ENCODE data around the gene CALML5. TPM values are rescaled to one million over a fixed set of nuclear protein-coding genes. Genes with fewer than 3 reads are reported as not detected.

Gene CALML5
- polyA plus RNA-seq, 1 donor from 2014 or later, result not detected

DNA sequence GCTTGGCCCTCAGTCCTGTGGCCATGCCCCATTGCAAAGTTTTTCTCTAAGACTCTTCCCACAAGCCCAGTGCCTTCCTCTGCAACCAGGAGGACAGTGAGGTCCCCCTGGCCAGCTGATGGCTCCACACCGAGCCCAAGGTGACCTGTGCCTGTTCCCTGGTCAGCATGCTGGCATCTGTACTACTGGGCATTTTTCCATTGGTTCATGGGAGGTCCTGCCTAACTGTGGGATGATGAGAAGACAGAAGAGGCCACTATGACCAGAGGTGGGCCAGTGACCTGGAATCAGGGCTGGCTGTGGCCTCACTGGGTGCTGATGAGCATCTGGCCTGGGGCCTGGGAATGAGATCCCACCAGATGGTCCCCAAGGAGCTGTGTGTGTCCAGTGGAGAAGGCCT, 45.6 kb upstream of the CALML5 start:
- TF ChIP-seq SMC3 (conservative IDR thresholded peaks at IDR 0.05; ENCODE audit: poor library complexity) (no peak), MXI1 (conservative IDR thresholded peaks at IDR 0.05; ENCODE audit: poor library complexity, severe bottlenecking) (no peak), POLR2AphosphoS5 (IDR thresholded peaks at IDR 0.05) (no peak), RAD21 (conservative IDR thresholded peaks at IDR 0.05) (no peak), TAF1 (IDR thresholded peaks at IDR 0.05; ENCODE audit: low read depth) (no peak), EZH2 (IDR thresholded peaks at IDR 0.05; ENCODE audit: borderline replicate concordance, insufficient read depth, low read length, poor library complexity, severe bottlenecking) (no peak), EP300 (conservative IDR thresholded peaks at IDR 0.05; ENCODE audit: poor library complexity, severe bottlenecking) (no peak)
- TF ChIP-seq, protein P1, sequence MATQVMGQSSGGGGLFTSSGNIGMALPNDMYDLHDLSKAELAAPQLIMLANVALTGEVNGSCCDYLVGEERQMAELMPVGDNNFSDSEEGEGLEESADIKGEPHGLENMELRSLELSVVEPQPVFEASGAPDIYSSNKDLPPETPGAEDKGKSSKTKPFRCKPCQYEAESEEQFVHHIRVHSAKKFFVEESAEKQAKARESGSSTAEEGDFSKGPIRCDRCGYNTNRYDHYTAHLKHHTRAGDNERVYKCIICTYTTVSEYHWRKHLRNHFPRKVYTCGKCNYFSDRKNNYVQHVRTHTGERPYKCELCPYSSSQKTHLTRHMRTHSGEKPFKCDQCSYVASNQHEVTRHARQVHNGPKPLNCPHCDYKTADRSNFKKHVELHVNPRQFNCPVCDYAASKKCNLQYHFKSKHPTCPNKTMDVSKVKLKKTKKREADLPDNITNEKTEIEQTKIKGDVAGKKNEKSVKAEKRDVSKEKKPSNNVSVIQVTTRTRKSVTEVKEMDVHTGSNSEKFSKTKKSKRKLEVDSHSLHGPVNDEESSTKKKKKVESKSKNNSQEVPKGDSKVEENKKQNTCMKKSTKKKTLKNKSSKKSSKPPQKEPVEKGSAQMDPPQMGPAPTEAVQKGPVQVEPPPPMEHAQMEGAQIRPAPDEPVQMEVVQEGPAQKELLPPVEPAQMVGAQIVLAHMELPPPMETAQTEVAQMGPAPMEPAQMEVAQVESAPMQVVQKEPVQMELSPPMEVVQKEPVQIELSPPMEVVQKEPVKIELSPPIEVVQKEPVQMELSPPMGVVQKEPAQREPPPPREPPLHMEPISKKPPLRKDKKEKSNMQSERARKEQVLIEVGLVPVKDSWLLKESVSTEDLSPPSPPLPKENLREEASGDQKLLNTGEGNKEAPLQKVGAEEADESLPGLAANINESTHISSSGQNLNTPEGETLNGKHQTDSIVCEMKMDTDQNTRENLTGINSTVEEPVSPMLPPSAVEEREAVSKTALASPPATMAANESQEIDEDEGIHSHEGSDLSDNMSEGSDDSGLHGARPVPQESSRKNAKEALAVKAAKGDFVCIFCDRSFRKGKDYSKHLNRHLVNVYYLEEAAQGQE (IDR thresholded peaks at IDR 0.05; ENCODE audit: borderline replicate concordance), result no peak
- TF ChIP-seq, protein P2, sequence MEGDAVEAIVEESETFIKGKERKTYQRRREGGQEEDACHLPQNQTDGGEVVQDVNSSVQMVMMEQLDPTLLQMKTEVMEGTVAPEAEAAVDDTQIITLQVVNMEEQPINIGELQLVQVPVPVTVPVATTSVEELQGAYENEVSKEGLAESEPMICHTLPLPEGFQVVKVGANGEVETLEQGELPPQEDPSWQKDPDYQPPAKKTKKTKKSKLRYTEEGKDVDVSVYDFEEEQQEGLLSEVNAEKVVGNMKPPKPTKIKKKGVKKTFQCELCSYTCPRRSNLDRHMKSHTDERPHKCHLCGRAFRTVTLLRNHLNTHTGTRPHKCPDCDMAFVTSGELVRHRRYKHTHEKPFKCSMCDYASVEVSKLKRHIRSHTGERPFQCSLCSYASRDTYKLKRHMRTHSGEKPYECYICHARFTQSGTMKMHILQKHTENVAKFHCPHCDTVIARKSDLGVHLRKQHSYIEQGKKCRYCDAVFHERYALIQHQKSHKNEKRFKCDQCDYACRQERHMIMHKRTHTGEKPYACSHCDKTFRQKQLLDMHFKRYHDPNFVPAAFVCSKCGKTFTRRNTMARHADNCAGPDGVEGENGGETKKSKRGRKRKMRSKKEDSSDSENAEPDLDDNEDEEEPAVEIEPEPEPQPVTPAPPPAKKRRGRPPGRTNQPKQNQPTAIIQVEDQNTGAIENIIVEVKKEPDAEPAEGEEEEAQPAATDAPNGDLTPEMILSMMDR (IDR thresholded peaks at IDR 0.05; ENCODE audit: poor library complexity, severe bottlenecking), result no peak
- no peaks in the 10 kb centered on the region for H3K79me2 ChIP-seq (replicated peaks; ENCODE audit: insufficient read depth, low read length)

DNA sequence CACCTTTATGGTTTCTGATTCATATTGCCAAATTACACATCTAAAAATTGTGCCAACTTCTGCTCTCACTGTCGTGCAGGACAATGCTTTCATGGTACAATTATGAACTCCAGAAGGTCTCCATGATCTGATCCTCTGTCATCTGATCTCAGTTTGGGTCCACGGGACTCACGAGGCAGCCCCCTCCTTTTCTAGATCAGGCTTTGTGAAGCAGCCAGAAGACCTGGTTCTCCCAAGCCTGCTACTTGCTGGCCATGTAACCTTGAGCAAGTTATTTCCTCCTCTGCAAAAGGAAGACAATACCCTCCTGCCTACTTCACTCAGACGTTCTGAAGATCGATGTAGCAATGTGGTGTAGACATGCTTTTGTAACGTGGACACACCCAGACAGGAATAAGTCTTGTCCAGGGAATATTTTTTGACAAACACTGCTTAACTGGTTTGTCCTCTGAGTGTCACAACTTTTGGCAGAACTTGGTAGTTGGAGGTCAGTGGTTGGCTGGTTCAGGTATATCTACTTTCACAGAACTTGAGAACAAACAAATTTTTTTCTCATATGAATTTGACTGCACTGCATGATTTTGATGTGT, 44.9 kb upstream of the CALML5 start:
- H3K9ac ChIP-seq (ENCODE audit: low read length), result no peak overlapping the region
- no peaks in the 10 kb centered on the region for H4K20me1 ChIP-seq (ENCODE audit: insufficient read depth)
- H3K36me3 ChIP-seq (ENCODE audit: insufficient read depth, low read length), result no peaks in the 10 kb centered on the region
- no peak overlapping the region for H3K4me3 ChIP-seq (ENCODE audit: low read length)
- no peaks in the 10 kb centered on the region for H3K27me3 ChIP-seq (ENCODE audit: insufficient read depth, low read depth, low read length)
- no peaks in the 10 kb centered on the region for H3F3A ChIP-seq (ENCODE audit: insufficient read depth, low read length, poor library complexity, severe bottlenecking)
- no peak overlapping the region for H2AFZ ChIP-seq (ENCODE audit: low read depth, low read length)
- H3K9me2 ChIP-seq (ENCODE audit: insufficient read depth, low read length), result no peaks in the 10 kb centered on the region
- H3K79me2 ChIP-seq (replicated peaks; ENCODE audit: insufficient read depth, low read length), result no peaks in the 10 kb centered on the region
- no peak overlapping the region for H3K4me2 ChIP-seq (ENCODE audit: low read length)
- H3K9me3 ChIP-seq (ENCODE audit: low read length), result no peaks in the 10 kb centered on the region
- H3K27ac ChIP-seq (ENCODE audit: low read length), result no peak overlapping the region
- TF ChIP-seq RAD21 (conservative IDR thresholded peaks at IDR 0.05) (no peak), EP300 (conservative IDR thresholded peaks at IDR 0.05; ENCODE audit: poor library complexity, severe bottlenecking) (no peak), POLR2AphosphoS5 (IDR thresholded peaks at IDR 0.05) (no peak), TAF1 (IDR thresholded peaks at IDR 0.05; ENCODE audit: low read depth) (no peak)
- TF ChIP-seq, protein P2 (IDR thresholded peaks at IDR 0.05; ENCODE audit: poor library complexity, severe bottlenecking), result no peak

More for the DNA sequence above, 45.6 kb upstream of the CALML5 start:
- no peaks in the 10 kb centered on the region for H3K36me3 ChIP-seq (ENCODE audit: insufficient read depth, low read length)
- no peaks in the 10 kb centered on the region for H3K27me3 ChIP-seq (ENCODE audit: insufficient read depth, low read depth, low read length)
- no peaks in the 10 kb centered on the region for H4K20me1 ChIP-seq (ENCODE audit: insufficient read depth)
- H3K9ac ChIP-seq (ENCODE audit: low read length), result no peak overlapping the region
- H3F3A ChIP-seq (ENCODE audit: insufficient read depth, low read length, poor library complexity, severe bottlenecking), result no peaks in the 10 kb centered on the region
- H3K9me3 ChIP-seq (ENCODE audit: low read length), result no peaks in the 10 kb centered on the region
- no peaks in the 10 kb centered on the region for H3K9me2 ChIP-seq (ENCODE audit: insufficient read depth, low read length)
- H3K4me2 ChIP-seq (ENCODE audit: low read length), result no peak overlapping the region
- no peak overlapping the region for H3K27ac ChIP-seq (ENCODE audit: low read length)
- H2AFZ ChIP-seq (ENCODE audit: low read depth, low read length), result no peak overlapping the region
- no peak overlapping the region for H3K4me3 ChIP-seq (ENCODE audit: low read length)

Measured in neural cell (in vitro differentiated cells).